Colonic mucosa (tissue), 4 donors: Measurements from ENCODE around the gene NLRP1. TPM values are rescaled to one million over a fixed set of nuclear protein-coding genes. Genes with fewer than 3 reads are reported as not detected.

ENCODE experiments used
- DNase-seq: peaks from one replicate; pipeline ENCODE4 v3.0.0-alpha.2; 2020
- H3K27ac ChIP-seq: fragments of 200-600 bp; one replicate; pipeline ENCODE4 v1.8.0; 2021
- H3K27me3 ChIP-seq: fragments of 200-600 bp; one replicate; pipeline ENCODE4 v1.8.0; 2021
- H3K36me3 ChIP-seq: fragments of 200-600 bp; one replicate; pipeline ENCODE4 v1.8.0; 2021
- H3K4me1 ChIP-seq: fragments of 200-600 bp; one replicate; pipeline ENCODE4 v1.8.0; 2021; ENCODE audit warnings: mild to moderate bottlenecking
- H3K4me3 ChIP-seq: fragments of 200-600 bp; one replicate; pipeline ENCODE4 v1.8.0; 2021
- H3K9ac ChIP-seq, 2 donors: one replicate each; pipeline ENCODE4 v1.7.0; 2013; ENCODE audit warnings: control low read depth in 2 of 2, low read depth in 2 of 2, low read length in 2 of 2
- H3K9me3 ChIP-seq: fragments of 200-600 bp; one replicate; pipeline ENCODE4 v1.8.0; 2021
- intact Hi-C: fragments of 100-400 bp; cut with DNase I; formaldehyde crosslinking; loops from one replicate; pipeline ENCODE4 v1.14.1; 2022
- total RNA-seq, 2 donors: library from RNA; stranded (reverse); fragmentation: NEBNext Ultra II Directional in 1 of 2; extraction: Animal tissue kit (Norgen Biotek cat#: 25700) in 1 of 2; gene quantifications; one replicate each; pipeline ENCODE4 v1.2.1, GENCODE V29; 2021
- TF ChIP-seq, protein P1 (sequence below): fragments of 200-600 bp; IDR thresholded peaks from one replicate; pipeline ENCODE4 v1.8.0; 2022; ENCODE audit warnings: antibody characterized with exemption, mild to moderate bottlenecking
- donor health status: healthy.
- donor health status: DM: no; HTN: no; CAD: no.
- donor health status: DM: no; HTN: no; CAD: no.

Gene NLRP1
- total RNA-seq, 2 donors from 2014 or later: 5.1 to 7.2 TPM

DNA sequence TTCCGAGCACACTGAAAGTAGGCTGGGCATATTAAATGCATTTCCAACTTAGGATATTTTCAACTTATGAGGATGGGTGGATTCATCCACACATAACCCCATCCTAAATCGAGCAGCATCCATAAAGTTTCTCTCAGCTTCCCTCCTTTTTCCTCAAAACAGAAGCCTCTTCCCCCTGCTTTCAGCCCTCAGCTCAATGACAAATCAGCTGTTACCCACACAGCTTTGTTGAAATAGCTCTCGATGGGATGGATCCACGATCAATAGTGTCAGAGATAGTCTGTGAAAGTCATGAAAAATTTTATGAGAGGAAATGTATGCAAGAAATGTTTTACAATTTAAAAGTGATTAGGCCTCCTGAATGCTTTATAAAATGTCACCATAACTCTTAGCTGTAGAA lies 118.0 kb downstream of the NLRP1 start:
- no peak overlapping the region for H3K9ac ChIP-seq
- DNase-seq: no peak
- no peaks in the 10 kb centered on the region for H3K27me3 ChIP-seq
- no peak overlapping the region for H3K4me3 ChIP-seq
- peaks cover 4% of the 10 kb centered on the region for H3K4me1 ChIP-seq
- no peaks in the 10 kb centered on the region for H3K36me3 ChIP-seq
- no peak overlapping the region for H3K27ac ChIP-seq
- H3K9me3 ChIP-seq: no peaks in the 10 kb centered on the region
- TF ChIP-seq, protein P1, sequence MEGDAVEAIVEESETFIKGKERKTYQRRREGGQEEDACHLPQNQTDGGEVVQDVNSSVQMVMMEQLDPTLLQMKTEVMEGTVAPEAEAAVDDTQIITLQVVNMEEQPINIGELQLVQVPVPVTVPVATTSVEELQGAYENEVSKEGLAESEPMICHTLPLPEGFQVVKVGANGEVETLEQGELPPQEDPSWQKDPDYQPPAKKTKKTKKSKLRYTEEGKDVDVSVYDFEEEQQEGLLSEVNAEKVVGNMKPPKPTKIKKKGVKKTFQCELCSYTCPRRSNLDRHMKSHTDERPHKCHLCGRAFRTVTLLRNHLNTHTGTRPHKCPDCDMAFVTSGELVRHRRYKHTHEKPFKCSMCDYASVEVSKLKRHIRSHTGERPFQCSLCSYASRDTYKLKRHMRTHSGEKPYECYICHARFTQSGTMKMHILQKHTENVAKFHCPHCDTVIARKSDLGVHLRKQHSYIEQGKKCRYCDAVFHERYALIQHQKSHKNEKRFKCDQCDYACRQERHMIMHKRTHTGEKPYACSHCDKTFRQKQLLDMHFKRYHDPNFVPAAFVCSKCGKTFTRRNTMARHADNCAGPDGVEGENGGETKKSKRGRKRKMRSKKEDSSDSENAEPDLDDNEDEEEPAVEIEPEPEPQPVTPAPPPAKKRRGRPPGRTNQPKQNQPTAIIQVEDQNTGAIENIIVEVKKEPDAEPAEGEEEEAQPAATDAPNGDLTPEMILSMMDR: no peak
- intact Hi-C loops: no loop called here

DNA sequence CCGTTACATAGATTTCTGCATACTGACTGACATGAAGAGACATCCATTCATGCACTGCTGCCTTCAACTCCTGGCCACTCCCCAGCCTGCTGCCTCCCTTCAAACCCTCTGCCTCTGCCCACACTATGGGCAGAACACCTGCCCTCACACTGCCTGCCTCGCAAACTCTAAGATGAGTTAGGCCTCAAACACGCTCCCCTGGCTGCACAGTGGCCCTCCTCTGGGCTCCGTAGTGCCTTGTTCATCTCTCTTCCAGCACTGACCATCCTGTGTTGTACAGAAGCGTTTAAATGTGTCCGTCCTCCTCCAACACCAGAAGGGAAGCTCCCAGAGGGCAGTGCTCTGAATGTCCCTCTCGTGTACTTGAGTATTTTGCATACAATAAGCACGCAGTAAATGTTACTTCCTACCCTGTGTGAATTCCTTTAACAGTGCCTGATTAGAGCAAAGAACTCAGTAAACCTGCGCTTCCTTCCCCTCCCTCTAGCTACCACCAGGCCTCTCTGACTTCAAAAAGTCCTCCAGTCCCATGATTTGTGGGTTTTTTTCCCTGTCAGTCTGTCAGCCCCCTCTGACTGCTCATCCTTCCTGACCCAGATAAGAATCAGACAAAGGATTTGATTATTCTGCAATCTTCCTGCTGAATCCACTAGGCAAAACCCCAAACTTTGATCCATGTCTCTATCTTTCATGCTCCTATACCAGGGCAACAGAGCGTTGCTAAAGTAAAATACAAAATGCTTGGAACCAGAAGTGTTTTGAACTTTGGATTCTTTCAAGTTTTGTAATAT lies 119.4 kb downstream of the NLRP1 start:
- DNase-seq: no peak
- Histone ChIP-seq H3K9ac (no peak overlapping the region), H3K27ac (no peak overlapping the region), H3K4me3 (no peak overlapping the region), H3K27me3 (no peaks in the 10 kb centered on the region), H3K9me3 (no peaks in the 10 kb centered on the region), H3K36me3 (no peaks in the 10 kb centered on the region), H3K4me1 (peaks cover 4% of the 10 kb centered on the region)
- TF ChIP-seq, protein P1: no peak
- intact Hi-C loops: no loop called here

Other genes starting within 250 kb of the NLRP1 start
- 10 to 100 TPM; 66.5 to 77.6 TPM for gene NUP88, start 164.8 kb downstream of the NLRP1 start, total RNA-seq
- 10 to 100 TPM; 25.4 to 30.7 TPM for gene RPAIN, start 164.3 kb downstream of the NLRP1 start, total RNA-seq
- gene C1QBP, start 145.4 kb downstream of the NLRP1 start, total RNA-seq: 100 to 1,000 TPM; 126 to 349 TPM
- 10 to 100 TPM in 1 of 2 donors, 1 to 10 TPM in 1; 8.3 to 14.3 TPM for gene DHX33, start 115.5 kb downstream of the NLRP1 start, total RNA-seq
- gene DERL2, start 98.3 kb downstream of the NLRP1 start, total RNA-seq: 10 to 100 TPM; 63.1 to 63.7 TPM
- 10 to 100 TPM; 13.6 to 16.7 TPM for gene MIS12, start 97.9 kb downstream of the NLRP1 start, total RNA-seq